CD1c-positive myeloid dendritic cell (primary cell): ENCODE measurements around the gene SVOPL.

Experiments used
- DNase-seq: peaks from one replicate; pipeline ENCODE4 v3.0.0-alpha.2; 2016; ENCODE audit errors: extremely low spot score

SVOPL gene

GRCh38 chr7:138564365-138564764 is 136.8 kb downstream of the SVOPL start:
- no peak for DNase-seq

DNA sequence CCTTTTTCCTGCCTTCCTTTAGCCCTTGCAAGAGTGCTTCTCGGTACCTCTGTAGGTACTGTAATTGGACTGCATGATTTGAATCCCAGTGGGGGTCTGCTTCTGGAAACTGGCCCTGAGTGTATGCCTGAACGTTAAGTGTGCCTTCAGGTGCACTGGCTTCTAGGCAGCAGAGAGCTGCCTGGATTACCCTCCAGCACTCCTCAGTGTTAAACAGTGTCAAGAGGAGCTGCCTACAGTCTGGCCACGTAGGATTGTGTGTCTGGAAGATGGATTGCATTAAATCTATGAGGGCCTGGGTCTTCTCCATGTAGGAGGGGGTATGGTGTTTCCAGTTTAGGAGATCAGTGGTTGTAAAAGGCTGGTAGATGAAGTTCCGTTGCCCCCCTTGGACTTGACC is 137.4 kb downstream of the SVOPL start:
- no peak for DNase-seq

GRCh38 chr7:138559448-138559847 is 141.7 kb downstream of the SVOPL start:
- DNase-seq, result no peak

DNA sequence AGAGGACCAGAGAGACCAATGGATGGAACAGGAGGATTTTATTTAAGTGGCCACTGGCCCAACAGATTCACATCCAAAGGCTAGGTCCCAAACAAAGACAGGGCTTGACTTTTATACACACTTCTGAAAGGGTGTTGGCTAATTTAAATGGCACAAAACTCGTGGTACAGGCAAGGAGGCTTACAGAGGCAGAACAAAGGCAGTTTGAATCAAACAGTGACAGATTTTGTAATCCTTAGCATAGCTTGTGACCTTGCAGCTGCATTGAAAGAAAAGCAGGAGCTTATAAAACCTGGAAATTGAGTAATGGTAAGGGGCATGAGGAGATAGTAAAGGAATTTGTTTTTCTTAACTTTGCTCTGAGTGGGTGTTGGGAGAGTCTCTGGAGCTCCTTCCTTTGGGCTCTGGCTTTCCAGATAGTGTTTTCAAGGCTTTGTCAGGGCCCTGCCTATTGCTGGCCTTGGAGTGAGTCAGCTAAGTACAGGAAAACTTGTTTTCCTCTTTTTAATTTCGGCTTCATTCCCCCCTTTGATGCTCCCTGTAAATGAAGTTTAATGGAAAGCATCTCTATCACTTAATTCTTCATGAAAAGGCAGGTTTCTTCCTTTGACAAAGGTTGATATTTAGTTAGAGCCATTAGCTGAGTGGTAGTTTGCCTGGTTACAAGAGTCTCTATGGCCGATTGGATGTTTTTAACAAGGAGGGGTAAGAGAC is 144.2 kb downstream of the SVOPL start:
- DNase-seq, result no peak

DNA sequence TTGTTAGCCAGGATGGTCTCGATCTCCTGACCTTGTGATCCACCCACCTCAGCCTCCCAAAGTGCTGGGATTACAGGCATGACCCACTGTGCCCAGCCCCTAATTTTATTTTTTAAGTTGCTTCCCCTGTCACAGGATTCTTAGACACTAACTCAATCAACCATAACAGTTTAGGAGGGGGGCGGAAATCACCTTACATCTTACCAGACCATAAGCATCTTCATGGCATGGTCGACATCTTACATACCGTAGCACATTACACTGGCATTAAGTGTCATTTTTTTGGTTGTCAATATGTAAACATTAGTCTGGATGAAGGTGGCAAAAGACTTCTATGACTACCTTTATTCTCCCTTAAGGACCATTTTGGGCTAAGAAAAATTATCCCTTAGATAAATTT is 145.5 kb downstream of the SVOPL start:
- DNase-seq, result no peak

- DNase-seq, result no peak
These were observed 146.5 kb downstream of the SVOPL start for GRCh38 chr7:138554674-138555073.

- DNase-seq, result no peak
These were observed 147.4 kb downstream of the SVOPL start for GRCh38 chr7:138553805-138554204.

- DNase-seq, result no peak
These were observed 150.1 kb downstream of the SVOPL start for GRCh38 chr7:138551102-138551501.

DNA sequence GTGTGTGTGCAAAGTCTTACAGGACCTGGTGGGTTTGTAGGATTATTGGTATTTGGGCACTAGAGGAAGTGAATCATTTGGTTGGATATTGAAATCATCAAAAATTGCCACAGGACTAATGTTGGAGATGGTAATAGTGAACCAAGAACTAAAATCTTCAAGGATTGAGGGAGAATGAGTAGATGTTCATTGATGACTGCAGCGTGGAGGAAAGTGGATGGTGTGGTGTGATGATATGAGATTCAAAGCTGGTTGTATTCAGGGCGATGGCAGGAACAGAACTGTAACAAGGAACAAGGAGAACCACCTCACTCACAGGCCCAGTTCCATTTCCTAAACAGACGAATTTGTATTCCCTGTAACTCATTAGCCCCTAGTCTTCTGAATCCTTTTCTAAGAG is 150.8 kb downstream of the SVOPL start:
- DNase-seq, result no peak

GRCh38 chr7:138549082-138549481 is 152.1 kb downstream of the SVOPL start:
- no peak for DNase-seq

DNA sequence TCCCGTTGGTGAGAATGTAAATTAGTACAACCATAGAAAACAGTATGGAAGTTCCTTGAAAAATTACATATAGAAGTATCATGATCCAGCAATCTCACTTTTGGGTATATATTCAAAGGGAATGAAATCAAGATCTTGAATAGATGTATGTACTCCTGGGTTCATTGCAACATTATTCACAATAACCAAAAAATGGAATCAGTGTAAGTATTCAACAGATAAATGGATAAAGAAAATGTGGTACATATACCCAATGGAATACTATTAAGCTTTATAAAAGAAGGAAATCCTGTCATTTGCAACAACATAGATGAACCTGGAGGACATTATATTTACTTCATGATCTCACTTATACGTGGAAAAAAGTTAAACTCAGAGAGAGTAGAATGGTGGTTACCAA is 154.3 kb downstream of the SVOPL start:
- DNase-seq, result no peak

- no peak for DNase-seq
These were observed 155.0 kb downstream of the SVOPL start for GRCh38 chr7:138546064-138546619.

DNA sequence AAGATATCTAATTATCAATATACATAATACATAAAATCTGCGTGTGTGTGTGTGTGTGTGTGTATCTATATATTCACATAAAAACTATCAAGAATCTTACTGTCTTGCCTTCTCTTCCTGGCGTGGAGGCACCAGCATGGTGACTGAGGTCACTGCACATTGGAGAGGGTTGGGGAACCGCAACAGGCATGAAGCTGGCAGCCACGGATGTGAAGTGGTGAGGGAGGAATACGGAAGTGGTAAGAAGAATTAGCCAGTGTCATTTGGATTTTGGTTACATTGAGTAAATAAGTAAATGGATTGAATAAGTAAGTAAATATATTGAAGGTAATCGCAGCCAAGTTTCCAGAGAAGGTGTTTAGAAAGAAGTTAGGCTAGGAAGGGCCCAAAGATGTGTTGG is 156.0 kb downstream of the SVOPL start:
- DNase-seq, result no peak
